ENCODE results near the gene MED7. TPM values are rescaled to one million over a fixed set of nuclear protein-coding genes. Genes with fewer than 3 reads are reported as not detected.

The MED7 gene
- total and polyA plus RNA-seq, 2 of the 8 experiments (the other 6 are each of a cell fraction or from before 2014, with no cell fraction given), result 6.9 to 9.5 TPM

- TF ChIP-seq, protein P1, sequence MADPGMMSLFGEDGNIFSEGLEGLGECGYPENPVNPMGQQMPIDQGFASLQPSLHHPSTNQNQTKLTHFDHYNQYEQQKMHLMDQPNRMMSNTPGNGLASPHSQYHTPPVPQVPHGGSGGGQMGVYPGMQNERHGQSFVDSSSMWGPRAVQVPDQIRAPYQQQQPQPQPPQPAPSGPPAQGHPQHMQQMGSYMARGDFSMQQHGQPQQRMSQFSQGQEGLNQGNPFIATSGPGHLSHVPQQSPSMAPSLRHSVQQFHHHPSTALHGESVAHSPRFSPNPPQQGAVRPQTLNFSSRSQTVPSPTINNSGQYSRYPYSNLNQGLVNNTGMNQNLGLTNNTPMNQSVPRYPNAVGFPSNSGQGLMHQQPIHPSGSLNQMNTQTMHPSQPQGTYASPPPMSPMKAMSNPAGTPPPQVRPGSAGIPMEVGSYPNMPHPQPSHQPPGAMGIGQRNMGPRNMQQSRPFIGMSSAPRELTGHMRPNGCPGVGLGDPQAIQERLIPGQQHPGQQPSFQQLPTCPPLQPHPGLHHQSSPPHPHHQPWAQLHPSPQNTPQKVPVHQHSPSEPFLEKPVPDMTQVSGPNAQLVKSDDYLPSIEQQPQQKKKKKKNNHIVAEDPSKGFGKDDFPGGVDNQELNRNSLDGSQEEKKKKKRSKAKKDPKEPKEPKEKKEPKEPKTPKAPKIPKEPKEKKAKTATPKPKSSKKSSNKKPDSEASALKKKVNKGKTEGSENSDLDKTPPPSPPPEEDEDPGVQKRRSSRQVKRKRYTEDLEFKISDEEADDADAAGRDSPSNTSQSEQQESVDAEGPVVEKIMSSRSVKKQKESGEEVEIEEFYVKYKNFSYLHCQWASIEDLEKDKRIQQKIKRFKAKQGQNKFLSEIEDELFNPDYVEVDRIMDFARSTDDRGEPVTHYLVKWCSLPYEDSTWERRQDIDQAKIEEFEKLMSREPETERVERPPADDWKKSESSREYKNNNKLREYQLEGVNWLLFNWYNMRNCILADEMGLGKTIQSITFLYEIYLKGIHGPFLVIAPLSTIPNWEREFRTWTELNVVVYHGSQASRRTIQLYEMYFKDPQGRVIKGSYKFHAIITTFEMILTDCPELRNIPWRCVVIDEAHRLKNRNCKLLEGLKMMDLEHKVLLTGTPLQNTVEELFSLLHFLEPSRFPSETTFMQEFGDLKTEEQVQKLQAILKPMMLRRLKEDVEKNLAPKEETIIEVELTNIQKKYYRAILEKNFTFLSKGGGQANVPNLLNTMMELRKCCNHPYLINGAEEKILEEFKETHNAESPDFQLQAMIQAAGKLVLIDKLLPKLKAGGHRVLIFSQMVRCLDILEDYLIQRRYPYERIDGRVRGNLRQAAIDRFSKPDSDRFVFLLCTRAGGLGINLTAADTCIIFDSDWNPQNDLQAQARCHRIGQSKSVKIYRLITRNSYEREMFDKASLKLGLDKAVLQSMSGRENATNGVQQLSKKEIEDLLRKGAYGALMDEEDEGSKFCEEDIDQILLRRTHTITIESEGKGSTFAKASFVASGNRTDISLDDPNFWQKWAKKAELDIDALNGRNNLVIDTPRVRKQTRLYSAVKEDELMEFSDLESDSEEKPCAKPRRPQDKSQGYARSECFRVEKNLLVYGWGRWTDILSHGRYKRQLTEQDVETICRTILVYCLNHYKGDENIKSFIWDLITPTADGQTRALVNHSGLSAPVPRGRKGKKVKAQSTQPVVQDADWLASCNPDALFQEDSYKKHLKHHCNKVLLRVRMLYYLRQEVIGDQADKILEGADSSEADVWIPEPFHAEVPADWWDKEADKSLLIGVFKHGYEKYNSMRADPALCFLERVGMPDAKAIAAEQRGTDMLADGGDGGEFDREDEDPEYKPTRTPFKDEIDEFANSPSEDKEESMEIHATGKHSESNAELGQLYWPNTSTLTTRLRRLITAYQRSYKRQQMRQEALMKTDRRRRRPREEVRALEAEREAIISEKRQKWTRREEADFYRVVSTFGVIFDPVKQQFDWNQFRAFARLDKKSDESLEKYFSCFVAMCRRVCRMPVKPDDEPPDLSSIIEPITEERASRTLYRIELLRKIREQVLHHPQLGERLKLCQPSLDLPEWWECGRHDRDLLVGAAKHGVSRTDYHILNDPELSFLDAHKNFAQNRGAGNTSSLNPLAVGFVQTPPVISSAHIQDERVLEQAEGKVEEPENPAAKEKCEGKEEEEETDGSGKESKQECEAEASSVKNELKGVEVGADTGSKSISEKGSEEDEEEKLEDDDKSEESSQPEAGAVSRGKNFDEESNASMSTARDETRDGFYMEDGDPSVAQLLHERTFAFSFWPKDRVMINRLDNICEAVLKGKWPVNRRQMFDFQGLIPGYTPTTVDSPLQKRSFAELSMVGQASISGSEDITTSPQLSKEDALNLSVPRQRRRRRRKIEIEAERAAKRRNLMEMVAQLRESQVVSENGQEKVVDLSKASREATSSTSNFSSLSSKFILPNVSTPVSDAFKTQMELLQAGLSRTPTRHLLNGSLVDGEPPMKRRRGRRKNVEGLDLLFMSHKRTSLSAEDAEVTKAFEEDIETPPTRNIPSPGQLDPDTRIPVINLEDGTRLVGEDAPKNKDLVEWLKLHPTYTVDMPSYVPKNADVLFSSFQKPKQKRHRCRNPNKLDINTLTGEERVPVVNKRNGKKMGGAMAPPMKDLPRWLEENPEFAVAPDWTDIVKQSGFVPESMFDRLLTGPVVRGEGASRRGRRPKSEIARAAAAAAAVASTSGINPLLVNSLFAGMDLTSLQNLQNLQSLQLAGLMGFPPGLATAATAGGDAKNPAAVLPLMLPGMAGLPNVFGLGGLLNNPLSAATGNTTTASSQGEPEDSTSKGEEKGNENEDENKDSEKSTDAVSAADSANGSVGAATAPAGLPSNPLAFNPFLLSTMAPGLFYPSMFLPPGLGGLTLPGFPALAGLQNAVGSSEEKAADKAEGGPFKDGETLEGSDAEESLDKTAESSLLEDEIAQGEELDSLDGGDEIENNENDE (IDR thresholded peaks at IDR 0.05; ENCODE audit: insufficient replicate concordance, low read length), result no peak
- TF ChIP-seq E2F6 (IDR thresholded peaks at IDR 0.05) (no peak), SIX5 (IDR thresholded peaks at IDR 0.05; ENCODE audit: low read depth, low read length) (no peak), EZH2 (IDR thresholded peaks at IDR 0.05; ENCODE audit: low read depth, low read length, severe bottlenecking) (no peak), TAF7 (optimal IDR thresholded peaks at IDR 0.05; ENCODE audit: borderline replicate concordance, low read depth, low read length) (no peak), SIRT6 (IDR thresholded peaks at IDR 0.05; ENCODE audit: low read length) (no peak)
Measured at GRCh38 chr5:157182143-157182757, 39.6 kb upstream of the MED7 start (continued).
